Liver (tissue), 9 donors: Measurements from ENCODE around the gene BMAL1. TPM values are rescaled to one million over a fixed set of nuclear protein-coding genes. Genes with fewer than 3 reads are reported as not detected.

Source experiments
- DNase-seq: peaks from one replicate; pipeline ENCODE4 v3.0.0-alpha.2; 2017; ENCODE audit warnings: low spot score
- H3K27ac ChIP-seq, 2 donors: one replicate each; pipeline ENCODE4 v1.7.0; 2013; ENCODE audit warnings: inconsistent platforms in 2 of 2, low read length in 2 of 2, control low read depth in 1 of 2, low read depth in 1 of 2, mild to moderate bottlenecking in 1 of 2
- H3K27me3 ChIP-seq, 4 donors: one replicate each; pipeline versions ENCODE4 v1.6.1 to v1.7.0; 2013; ENCODE audit warnings: low read length in 3 of 4, inconsistent platforms in 1 of 4, mild to moderate bottlenecking in 1 of 4, moderate library complexity in 1 of 4; ENCODE audit not compliant: control insufficient read depth in 4 of 4, insufficient read depth in 4 of 4
- H3K36me3 ChIP-seq, 4 donors: one replicate each; pipeline versions ENCODE4 v1.6.1 to v1.7.0; 2013; ENCODE audit warnings: low read length in 3 of 4, mild to moderate bottlenecking in 3 of 4, low read depth in 1 of 4, moderate library complexity in 1 of 4; ENCODE audit not compliant: control insufficient read depth in 4 of 4, insufficient read depth in 3 of 4
- H3K4me1 ChIP-seq, 4 donors: one replicate each; pipeline versions ENCODE4 v1.6.1 to v1.7.0; 2013; ENCODE audit warnings: low read length in 3 of 4, mild to moderate bottlenecking in 3 of 4, moderate library complexity in 1 of 4; ENCODE audit not compliant: control insufficient read depth in 4 of 4, insufficient read depth in 4 of 4
- H3K4me3 ChIP-seq, 3 donors: one replicate each; pipeline versions ENCODE4 v1.6.1 to v1.7.0; 2013; ENCODE audit warnings: low read length in 3 of 3, control low read depth in 1 of 3, low read depth in 1 of 3, mild to moderate bottlenecking in 1 of 3
- H3K9ac ChIP-seq, 2 donors: one replicate each; pipeline ENCODE4 v1.7.0; 2013; ENCODE audit warnings: low read length in 2 of 2, mild to moderate bottlenecking in 2 of 2, moderate library complexity in 2 of 2, control low read depth in 1 of 2, low read depth in 1 of 2
- H3K9me3 ChIP-seq, 4 donors: one replicate each; pipeline versions ENCODE4 v1.6.1 to v1.7.0; 2013; ENCODE audit warnings: low read length in 3 of 4; ENCODE audit not compliant: control insufficient read depth in 4 of 4
- EGR1 ChIP-seq, 2 donors: IDR thresholded peaks; 2 replicates each; pipeline ENCODE4 v1.6.1; 2016 to 2018; ENCODE audit warnings: antibody characterized with exemption in 2 of 2, low read depth in 2 of 2
- FOXA1 ChIP-seq: IDR thresholded peaks from 2 replicates; pipeline ENCODE4 v1.6.1; 2016; ENCODE audit warnings: antibody characterized with exemption
- FOXA2 ChIP-seq: IDR thresholded peaks from 2 replicates; pipeline ENCODE4 v1.6.1; 2016; ENCODE audit warnings: antibody characterized with exemption
- GABPA ChIP-seq, 2 donors: IDR thresholded peaks in 1 of 2; conservative IDR thresholded peaks in 1 of 2; 2 replicates each; pipeline ENCODE4 v1.6.1; 2016; ENCODE audit warnings: antibody characterized with exemption in 2 of 2, mild to moderate bottlenecking in 1 of 2, moderate library complexity in 1 of 2
- HNF4A ChIP-seq, 2 donors: conservative IDR thresholded peaks; 2 replicates each; pipeline ENCODE4 v1.6.1; 2016; ENCODE audit warnings: antibody characterized with exemption in 2 of 2, mild to moderate bottlenecking in 2 of 2
- HNF4G ChIP-seq: IDR thresholded peaks from 2 replicates; pipeline ENCODE4 v1.6.1; 2016; ENCODE audit warnings: antibody characterized with exemption
- JUND ChIP-seq, 2 donors: IDR thresholded peaks; 2 replicates each; pipeline ENCODE4 v1.6.1; 2016; ENCODE audit warnings: antibody characterized with exemption in 2 of 2
- NR2F2 ChIP-seq: IDR thresholded peaks from 2 replicates; pipeline ENCODE4 v1.6.1; 2016; ENCODE audit warnings: antibody characterized with exemption
- RAD21 ChIP-seq, 2 donors: IDR thresholded peaks; 2 replicates each; pipeline ENCODE4 v1.6.1; 2016; ENCODE audit warnings: antibody characterized with exemption in 2 of 2, mild to moderate bottlenecking in 2 of 2
- RXRA ChIP-seq, 2 donors: IDR thresholded peaks; 2 replicates each; pipeline ENCODE4 v1.6.1; 2017 to 2018; ENCODE audit warnings: antibody characterized with exemption in 2 of 2, mild to moderate bottlenecking in 1 of 2
- SP1 ChIP-seq: IDR thresholded peaks from 2 replicates; pipeline ENCODE4 v1.6.1; 2018; ENCODE audit warnings: antibody characterized with exemption, mild to moderate bottlenecking
- TAF1 ChIP-seq: conservative IDR thresholded peaks from 2 replicates; pipeline ENCODE4 v1.6.1; 2016; ENCODE audit warnings: antibody characterized with exemption, mild to moderate bottlenecking
- YY1 ChIP-seq: IDR thresholded peaks from 2 replicates; pipeline ENCODE4 v1.6.1; 2016; ENCODE audit warnings: antibody characterized with exemption, mild to moderate bottlenecking
- WGBS: extraction: QIAGEN DNeasy Blood & Tissue Kit; methylation state at CpG from one replicate; pipeline ENCODE4 v1.1.7; 2013; 5-methylcytosine and 5-hydroxymethylcytosine counted together
- polyA plus RNA-seq, 2 donors: library from polyadenylated mRNA; stranded (reverse) in 1 of 2; unstranded in 1 of 2; fragments of 200-250 nt in 1 of 2; fragments of >200 nt in 1 of 2; fragmentation: Nextera tagmentation in 1 of 2; extraction: Ambion mirVana in 1 of 2; gene quantifications; one replicate each; pipeline versions ENCODE4 v1.2.1 to v1.2.3, GENCODE V29; 2013 to 2015
- total RNA-seq, 2 donors: library from RNA; depleted of rRNA; stranded (reverse); fragments of >200 nt; gene quantifications; one replicate each; pipeline ENCODE4 v1.2.3, GENCODE V29; 2014
- TF ChIP-seq, protein P1 (sequence below): fragments of 150-350 bp; IDR thresholded peaks from 2 replicates; pipeline ENCODE4 v1.5.1; 2017; ENCODE audit warnings: improper control_type of control experiment, low read depth, low read length; ENCODE audit not compliant: missing input control
- TF ChIP-seq, protein P2 (sequence below): IDR thresholded peaks from 2 replicates; pipeline ENCODE4 v1.6.1; 2016; ENCODE audit warnings: antibody characterized with exemption
- TF ChIP-seq, protein P3 (sequence below): IDR thresholded peaks from 2 replicates; pipeline ENCODE4 v1.6.1; 2016; ENCODE audit warnings: antibody characterized with exemption, mild to moderate bottlenecking
- TF ChIP-seq, protein P4 (sequence below): IDR thresholded peaks from 2 replicates; pipeline ENCODE4 v1.6.1; 2016; ENCODE audit warnings: antibody characterized with exemption
- TF ChIP-seq, protein P5 (sequence below): IDR thresholded peaks from 2 replicates; pipeline ENCODE4 v1.6.1; 2016; ENCODE audit warnings: antibody characterized with exemption
- donor health status: healthy.
- donor health status: healthy.
- donor health status: healthy.
- donor health status: healthy.
- donor health status: healthy.

The BMAL1 gene
- total and polyA plus RNA-seq, 4 donors = 4.7 to 39.0 (median 15.0) TPM

DNA sequence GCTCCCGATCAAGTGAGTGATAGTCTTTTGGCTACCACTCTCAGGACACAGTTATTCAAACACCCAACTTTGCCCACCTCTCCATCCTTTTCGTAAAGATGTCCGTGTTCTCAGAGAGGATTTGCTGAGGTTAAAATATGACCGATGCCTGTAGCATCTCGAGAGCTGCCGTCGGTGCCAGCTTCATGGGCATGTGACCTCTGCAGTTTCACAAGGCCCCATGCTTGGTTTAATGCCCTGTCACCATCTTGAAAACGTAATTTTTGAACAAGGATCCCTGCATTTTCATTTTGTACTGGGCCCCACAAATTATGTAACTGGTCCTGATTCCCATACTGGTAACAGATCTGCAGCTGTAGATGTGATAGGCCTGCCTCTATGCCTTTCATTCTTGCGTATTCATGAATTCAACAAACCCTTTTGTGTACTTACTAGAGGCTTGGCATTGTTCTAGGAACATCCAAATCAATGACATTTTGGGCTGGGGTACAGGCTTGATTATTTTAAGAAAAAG, 85.1 kb downstream of the BMAL1 start (continued):
- TF ChIP-seq FOXA2 (no peak), GABPA (IDR thresholded peaks at IDR 0.05 in 1 of 2, conservative IDR thresholded peaks at IDR 0.05 in 1 of 2) (no peak)

DNA sequence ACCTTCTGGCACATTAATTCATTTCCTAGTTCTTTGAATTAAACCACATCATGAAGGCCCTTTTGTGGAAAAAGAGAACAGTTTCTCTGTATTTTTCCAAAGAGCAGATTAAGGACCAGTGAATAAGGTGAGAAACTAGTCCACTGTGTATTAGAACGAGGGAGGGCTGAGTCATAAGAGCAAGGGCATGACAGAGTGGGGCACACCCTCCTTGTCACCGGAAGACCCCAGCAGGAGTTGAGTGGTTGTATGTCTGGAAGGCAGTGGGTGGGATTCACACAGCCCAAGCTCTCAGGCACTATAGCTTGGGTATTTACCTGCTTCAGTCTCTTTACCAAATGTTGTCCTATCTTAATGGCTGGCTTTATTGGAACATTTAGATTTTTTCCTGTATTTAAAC, 86.8 kb downstream of the BMAL1 start:
- H3K9ac ChIP-seq = no peak overlapping the region
- H3K4me1 ChIP-seq = no peaks in the 10 kb centered on the region
- WGBS = 92% methylated on average over 2 of the region's 2 CpGs
- TF ChIP-seq, protein P1, sequence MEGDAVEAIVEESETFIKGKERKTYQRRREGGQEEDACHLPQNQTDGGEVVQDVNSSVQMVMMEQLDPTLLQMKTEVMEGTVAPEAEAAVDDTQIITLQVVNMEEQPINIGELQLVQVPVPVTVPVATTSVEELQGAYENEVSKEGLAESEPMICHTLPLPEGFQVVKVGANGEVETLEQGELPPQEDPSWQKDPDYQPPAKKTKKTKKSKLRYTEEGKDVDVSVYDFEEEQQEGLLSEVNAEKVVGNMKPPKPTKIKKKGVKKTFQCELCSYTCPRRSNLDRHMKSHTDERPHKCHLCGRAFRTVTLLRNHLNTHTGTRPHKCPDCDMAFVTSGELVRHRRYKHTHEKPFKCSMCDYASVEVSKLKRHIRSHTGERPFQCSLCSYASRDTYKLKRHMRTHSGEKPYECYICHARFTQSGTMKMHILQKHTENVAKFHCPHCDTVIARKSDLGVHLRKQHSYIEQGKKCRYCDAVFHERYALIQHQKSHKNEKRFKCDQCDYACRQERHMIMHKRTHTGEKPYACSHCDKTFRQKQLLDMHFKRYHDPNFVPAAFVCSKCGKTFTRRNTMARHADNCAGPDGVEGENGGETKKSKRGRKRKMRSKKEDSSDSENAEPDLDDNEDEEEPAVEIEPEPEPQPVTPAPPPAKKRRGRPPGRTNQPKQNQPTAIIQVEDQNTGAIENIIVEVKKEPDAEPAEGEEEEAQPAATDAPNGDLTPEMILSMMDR = no peak
- no peak for TF ChIP-seq FOXA2
- TF ChIP-seq, protein P2, sequence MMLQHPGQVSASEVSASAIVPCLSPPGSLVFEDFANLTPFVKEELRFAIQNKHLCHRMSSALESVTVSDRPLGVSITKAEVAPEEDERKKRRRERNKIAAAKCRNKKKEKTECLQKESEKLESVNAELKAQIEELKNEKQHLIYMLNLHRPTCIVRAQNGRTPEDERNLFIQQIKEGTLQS = no peak
- no peak for TF ChIP-seq SP1
- no peak for TF ChIP-seq FOXA1
- TF ChIP-seq TAF1 = no peak
- TF ChIP-seq EGR1 (IDR thresholded peaks at IDR 0.05; ENCODE audit: low read depth in 2 of 2) = no peak
- no peak for TF ChIP-seq RAD21 (IDR thresholded peaks at IDR 0.05)
- TF ChIP-seq, protein P3, sequence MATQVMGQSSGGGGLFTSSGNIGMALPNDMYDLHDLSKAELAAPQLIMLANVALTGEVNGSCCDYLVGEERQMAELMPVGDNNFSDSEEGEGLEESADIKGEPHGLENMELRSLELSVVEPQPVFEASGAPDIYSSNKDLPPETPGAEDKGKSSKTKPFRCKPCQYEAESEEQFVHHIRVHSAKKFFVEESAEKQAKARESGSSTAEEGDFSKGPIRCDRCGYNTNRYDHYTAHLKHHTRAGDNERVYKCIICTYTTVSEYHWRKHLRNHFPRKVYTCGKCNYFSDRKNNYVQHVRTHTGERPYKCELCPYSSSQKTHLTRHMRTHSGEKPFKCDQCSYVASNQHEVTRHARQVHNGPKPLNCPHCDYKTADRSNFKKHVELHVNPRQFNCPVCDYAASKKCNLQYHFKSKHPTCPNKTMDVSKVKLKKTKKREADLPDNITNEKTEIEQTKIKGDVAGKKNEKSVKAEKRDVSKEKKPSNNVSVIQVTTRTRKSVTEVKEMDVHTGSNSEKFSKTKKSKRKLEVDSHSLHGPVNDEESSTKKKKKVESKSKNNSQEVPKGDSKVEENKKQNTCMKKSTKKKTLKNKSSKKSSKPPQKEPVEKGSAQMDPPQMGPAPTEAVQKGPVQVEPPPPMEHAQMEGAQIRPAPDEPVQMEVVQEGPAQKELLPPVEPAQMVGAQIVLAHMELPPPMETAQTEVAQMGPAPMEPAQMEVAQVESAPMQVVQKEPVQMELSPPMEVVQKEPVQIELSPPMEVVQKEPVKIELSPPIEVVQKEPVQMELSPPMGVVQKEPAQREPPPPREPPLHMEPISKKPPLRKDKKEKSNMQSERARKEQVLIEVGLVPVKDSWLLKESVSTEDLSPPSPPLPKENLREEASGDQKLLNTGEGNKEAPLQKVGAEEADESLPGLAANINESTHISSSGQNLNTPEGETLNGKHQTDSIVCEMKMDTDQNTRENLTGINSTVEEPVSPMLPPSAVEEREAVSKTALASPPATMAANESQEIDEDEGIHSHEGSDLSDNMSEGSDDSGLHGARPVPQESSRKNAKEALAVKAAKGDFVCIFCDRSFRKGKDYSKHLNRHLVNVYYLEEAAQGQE = no peak
- TF ChIP-seq JUND (IDR thresholded peaks at IDR 0.05) = no peak
- TF ChIP-seq, protein P4, sequence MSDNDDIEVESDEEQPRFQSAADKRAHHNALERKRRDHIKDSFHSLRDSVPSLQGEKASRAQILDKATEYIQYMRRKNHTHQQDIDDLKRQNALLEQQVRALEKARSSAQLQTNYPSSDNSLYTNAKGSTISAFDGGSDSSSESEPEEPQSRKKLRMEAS = no peak
- TF ChIP-seq HNF4A (conservative IDR thresholded peaks at IDR 0.05) = no peak
- no peak for TF ChIP-seq HNF4G
- TF ChIP-seq YY1 = no peak
- no peak for TF ChIP-seq RXRA (IDR thresholded peaks at IDR 0.05)
- TF ChIP-seq, protein P5, sequence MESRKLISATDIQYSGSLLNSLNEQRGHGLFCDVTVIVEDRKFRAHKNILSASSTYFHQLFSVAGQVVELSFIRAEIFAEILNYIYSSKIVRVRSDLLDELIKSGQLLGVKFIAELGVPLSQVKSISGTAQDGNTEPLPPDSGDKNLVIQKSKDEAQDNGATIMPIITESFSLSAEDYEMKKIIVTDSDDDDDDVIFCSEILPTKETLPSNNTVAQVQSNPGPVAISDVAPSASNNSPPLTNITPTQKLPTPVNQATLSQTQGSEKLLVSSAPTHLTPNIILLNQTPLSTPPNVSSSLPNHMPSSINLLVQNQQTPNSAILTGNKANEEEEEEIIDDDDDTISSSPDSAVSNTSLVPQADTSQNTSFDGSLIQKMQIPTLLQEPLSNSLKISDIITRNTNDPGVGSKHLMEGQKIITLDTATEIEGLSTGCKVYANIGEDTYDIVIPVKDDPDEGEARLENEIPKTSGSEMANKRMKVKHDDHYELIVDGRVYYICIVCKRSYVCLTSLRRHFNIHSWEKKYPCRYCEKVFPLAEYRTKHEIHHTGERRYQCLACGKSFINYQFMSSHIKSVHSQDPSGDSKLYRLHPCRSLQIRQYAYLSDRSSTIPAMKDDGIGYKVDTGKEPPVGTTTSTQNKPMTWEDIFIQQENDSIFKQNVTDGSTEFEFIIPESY = no peak
- no peak for TF ChIP-seq GABPA (IDR thresholded peaks at IDR 0.05 in 1 of 2, conservative IDR thresholded peaks at IDR 0.05 in 1 of 2)
- TF ChIP-seq NR2F2 = no peak
- peaks cover 6 to 86% (median 82%) of the 10 kb centered on the region in 4 donors for H3K36me3 ChIP-seq
- no peaks in the 10 kb centered on the region for H3K27me3 ChIP-seq
- no peaks in the 10 kb centered on the region for H3K9me3 ChIP-seq
- no peak overlapping the region for H3K27ac ChIP-seq
- H3K4me3 ChIP-seq = no peak overlapping the region
- DNase-seq = no peak
